ENCODE results near the gene EIF2D. TPM values are rescaled to one million over a fixed set of nuclear protein-coding genes. Genes with fewer than 3 reads are reported as not detected.

Gene EIF2D
- total RNA-seq, 2 donors from 2014 or later: 32.4 to 34.3 TPM

DNA sequence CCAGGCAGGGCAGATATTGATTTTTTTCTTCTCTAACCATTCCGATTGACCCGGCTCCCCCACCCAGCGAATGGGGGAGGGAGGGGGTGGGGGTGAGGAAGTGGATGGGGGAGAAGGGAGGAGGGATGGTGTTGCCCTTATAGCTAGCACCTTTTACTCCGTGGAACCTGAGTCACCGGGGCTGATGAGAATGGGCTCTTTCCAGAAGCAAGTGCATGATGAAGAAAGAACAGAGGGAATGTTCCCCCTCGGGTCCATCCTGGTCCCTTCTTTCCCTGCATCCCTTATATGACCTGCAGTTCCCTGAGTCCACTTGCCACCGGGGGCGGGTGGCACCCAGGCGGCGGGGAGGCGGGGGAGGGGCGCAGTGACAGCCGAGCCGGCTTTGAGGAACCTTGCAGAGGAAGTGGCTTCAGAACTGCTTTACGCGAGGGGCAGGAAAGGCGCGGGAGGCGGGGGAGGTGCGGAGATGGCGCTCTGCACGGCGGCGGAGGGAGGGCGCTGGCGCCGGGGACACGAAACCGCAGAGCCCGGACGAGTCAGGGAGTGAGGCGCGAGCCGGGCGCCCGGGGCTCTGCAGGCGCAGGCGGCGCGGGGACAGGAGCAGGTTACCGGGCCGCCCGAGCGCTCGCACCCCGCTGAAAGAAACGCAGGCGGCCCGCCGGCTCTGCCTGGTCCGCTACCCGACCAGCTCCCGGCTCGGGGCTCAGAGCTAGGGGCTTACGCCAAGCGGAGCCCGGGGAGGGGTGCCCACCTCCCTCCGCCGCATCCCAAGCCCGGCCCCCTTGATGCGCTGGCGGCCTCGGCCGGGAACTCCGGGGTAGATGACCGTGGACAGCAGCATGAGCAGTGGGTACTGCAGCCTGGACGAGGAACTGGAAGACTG, 55.3 kb downstream of the EIF2D start:
- intact Hi-C loops (cut with DNase I): no loop called here
- peak; percentile 95 for DNase-seq (ENCODE audit: low spot score)

DNA sequence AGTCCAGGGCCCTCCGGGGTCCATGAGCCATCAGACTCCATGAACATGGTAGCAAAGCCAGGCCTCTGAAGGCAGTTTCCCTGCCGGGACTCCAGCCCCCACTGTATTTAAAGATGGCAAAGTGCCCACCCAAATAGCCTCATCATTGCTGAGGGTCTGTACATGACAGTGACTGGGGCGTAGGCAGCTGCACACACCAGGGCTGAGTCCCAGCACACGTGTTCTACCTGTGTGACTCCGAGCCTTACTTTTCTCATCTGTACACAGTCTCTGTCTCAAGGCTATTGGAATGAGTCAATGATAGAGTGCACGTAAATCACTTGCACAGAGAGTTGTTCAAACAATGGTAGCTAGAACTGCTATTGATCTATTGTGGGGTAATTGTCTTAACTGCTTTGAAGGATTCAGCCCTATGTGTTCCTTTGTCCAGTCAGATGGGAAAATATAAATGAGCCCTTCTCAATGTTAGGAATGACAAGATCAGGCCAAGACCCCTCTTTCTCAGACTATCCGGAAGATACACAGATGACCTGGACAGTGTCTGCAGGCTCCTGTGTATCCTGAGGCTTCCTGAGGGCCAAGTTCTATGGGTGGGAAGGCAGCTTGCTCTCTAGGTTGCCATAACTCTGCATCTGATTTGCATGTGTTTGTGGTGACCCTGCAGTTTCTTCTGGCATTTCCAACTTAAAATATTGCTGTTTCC, 56.1 kb downstream of the EIF2D start:
- intact Hi-C loops (cut with DNase I): no loop called here
- DNase-seq (ENCODE audit: low spot score): no peak

DNA sequence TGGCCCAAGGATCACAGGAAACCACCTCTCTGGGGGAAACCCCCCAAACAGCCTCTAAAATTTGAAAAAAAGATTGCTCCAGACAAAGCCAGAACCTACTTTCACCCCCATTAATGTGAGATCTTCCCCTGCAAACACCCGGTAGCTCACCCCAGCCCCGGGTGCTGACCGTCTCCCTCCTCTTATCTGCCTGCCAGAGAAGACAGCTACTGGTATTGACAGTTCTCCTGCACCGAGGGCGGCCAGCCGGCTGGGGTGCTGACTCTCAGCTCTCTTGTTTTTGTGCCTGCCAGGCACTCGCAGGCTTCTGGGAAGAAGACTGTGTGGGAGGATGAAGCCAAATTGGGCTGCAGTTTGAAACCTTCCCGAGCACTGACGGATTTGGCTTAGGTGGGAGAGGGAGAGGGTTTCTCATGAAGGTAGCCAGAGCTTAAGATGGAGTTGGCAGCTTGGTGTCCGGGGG, 56.8 kb downstream of the EIF2D start:
- intact Hi-C loops (cut with DNase I): no loop called here
- no peak for DNase-seq (ENCODE audit: low spot score)

GRCh38 chr1:206554701-206555472, 57.4 kb downstream of the EIF2D start:
- intact Hi-C loops (cut with DNase I): no loop called here
- no peak for DNase-seq (ENCODE audit: low spot score)

DNA sequence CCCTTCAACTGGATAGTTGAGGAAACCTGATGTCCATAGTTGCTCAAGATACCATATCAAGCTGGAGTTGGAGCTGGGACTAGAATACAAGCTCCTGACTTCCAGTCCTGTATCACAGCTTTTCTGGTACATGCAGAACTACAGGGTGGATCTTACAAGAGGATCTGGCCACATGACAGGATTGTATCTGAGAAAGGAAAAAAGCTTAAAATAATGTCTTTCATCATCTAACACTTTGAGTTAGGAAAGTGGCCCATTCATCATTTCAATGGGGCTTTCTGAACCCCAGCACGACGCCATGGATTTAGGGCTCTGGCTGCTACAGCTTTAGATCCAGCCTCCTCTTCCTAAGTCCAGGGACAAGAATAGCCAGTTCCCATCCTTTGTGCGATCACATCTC, 58.1 kb downstream of the EIF2D start:
- no peak for DNase-seq (ENCODE audit: low spot score)
- intact Hi-C loops (cut with DNase I): no loop called here

GRCh38 chr1:206551986-206552326, 60.3 kb downstream of the EIF2D start:
- intact Hi-C loops (cut with DNase I): no loop called here
- no peak for DNase-seq (ENCODE audit: low spot score)

- intact Hi-C loops (cut with DNase I): no loop called here
- no peak for DNase-seq (ENCODE audit: low spot score)
Observed at GRCh38 chr1:206551296-206551985, 60.8 kb downstream of the EIF2D start.

GRCh38 chr1:206550446-206550845, 61.8 kb downstream of the EIF2D start:
- DNase-seq (ENCODE audit: low spot score): no peak
- intact Hi-C loops (cut with DNase I): no loop called here

DNA sequence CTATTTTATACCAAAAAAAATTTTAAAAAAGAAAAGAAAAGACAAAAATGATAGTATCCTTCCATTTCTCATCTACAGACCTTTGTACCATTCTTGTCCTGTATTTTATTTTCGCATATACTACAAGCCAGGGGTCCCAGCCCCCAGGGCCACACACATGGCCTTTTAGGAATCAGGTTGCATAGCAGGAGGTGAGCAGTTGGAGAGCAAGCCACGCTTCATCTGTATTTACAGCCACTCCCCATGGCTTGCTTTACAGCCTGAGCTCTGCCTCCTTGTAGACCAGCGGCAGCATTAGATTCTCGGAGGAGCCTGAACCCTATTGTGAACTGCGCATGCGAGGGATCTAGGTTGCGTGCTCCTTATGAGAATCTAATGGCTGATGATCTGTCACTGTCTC, 65.2 kb downstream of the EIF2D start:
- DNase-seq (ENCODE audit: low spot score): no peak
- intact Hi-C loops (cut with DNase I): loop anchor here in 1 of 2 donors (10.0 kb wide), 1 partner anchor 52 kb away; no protein-coding TSS in a partner anchor

DNA sequence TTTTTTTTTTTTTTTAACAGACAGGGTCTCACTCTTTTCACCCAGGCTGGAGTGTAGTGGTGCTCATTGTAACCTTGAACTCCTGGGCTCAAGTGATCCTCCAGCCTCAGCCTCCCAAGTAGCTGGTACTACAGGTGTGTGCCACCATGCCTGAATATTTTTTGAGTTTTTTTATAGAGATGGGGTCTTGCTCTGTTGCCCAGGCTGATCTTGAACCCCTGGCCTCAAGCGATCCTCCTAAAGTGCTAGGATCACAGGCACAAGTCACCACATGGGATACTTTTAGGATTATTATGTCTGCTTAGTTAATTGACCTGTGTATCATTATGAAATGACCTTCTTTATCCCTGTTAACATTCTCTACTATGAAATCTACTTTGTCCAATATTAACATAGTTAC, 66.9 kb downstream of the EIF2D start:
- intact Hi-C loops (cut with DNase I): loop anchor here in 1 of 2 donors (2.0 to 10.0 kb wide), 2 partner anchors 39 to 51 kb away; no protein-coding TSS in a partner anchor
- DNase-seq (ENCODE audit: low spot score): no peak

DNA sequence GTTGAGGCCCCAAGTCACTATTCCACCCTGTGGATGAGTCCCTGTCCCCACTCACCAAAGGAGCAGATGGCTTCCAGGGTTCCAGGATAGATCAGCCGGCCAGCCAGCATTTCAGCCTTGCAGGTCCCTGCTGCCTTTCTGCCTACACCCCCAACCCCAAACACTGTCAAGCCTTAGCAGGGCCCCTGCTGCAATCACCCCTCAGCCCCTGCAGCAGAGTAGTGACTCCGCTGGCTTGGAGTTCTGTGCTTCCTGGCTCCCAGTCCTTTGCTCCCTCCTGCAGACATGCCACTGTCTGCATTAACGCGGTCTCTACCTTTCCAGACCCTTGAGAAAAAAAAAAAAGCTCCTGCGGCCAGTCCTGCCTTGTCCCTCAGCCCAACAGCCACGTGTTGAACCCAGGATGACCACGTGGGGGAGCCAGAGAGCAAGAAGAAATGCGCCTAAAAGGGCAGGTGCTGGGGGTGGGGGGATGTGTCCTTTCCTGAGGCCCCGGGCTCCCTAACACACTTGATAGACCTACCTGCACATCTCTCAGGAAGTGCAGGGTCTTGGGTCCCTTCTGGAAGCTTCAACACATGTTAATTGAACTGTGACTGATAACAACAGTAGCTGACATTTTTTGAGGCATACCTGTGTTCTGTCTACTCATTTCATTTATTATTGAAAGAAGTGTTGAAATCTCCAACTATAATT, 67.6 kb downstream of the EIF2D start:
- intact Hi-C loops (cut with DNase I): loop anchor here in 1 of 2 donors (2.0 to 10.0 kb wide), 2 partner anchors 40 to 50 kb away; no protein-coding TSS in a partner anchor
- DNase-seq (ENCODE audit: low spot score): peak; percentile 88

Other genes starting within 250 kb of the EIF2D start
- gene IKBKE, start 142.0 kb downstream of the EIF2D start, total RNA-seq: 1 to 10 TPM; 4.8 to 6.5 TPM
- 10 to 100 TPM; 11.0 to 13.3 TPM for gene RASSF5, start 104.9 kb downstream of the EIF2D start, total RNA-seq
- gene DYRK3, start 23.1 kb upstream of the EIF2D start, total RNA-seq: 10 to 100 TPM in 1 of 2 donors, 1 to 10 TPM in 1; 8.4 to 10.7 TPM
- 100 to 1,000 TPM in 1 of 2 donors, 10 to 100 TPM in 1; 69.0 to 102 TPM for gene MAPKAPK2, start 72.4 kb upstream of the EIF2D start, total RNA-seq
- not detected for gene IL19, start 158.3 kb upstream of the EIF2D start, total RNA-seq
- 1 to 10 TPM; 5.2 to 6.1 TPM for gene IL10, start 160.0 kb upstream of the EIF2D start, total RNA-seq